Prostate gland (tissue), 2 donors: ENCODE results near the gene TTC23.

Experiments
- POLR2A ChIP-seq: fragments of 450-650 bp; IDR thresholded peaks from one replicate; pipeline ENCODE4 v1.6.1; 2016; ENCODE audit warnings: antibody characterized with exemption, mild to moderate bottlenecking
- TF ChIP-seq, protein P1 (sequence below), 4 experiments: fragments of 200-600 bp in 2 of 4; fragments of 450-650 bp in 2 of 4; sonication (generic) in 2 of 4; IDR thresholded peaks; 1 replicate in 3 of 4; 2 replicates in 1 of 4; pipeline ENCODE4 v1.5.1; 2016 to 2019; ENCODE audit warnings: antibody characterized with exemption in 4 of 4, mild to moderate bottlenecking in 2 of 4, moderate library complexity in 2 of 4

DNA sequence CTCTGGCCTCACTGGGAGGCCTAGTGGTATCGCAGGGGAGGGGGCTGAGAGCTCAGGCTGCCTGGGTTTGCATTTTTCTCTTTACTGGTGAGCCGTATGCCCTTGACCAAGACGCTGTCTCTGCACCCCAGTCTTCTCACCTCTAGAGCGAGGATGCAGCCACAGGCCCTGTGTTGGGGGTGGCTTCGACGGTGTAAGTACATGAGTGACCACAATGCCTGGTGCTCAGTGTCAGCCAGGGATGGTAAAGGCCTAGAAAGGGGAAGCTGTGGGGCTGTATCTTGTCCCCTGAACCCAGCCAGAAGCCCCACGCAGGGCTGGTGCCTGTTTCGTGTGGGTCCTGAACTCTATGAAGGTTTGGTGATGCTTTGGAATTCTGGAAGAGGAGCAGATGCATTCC is 124.7 kb downstream of the TTC23 start:
- TF ChIP-seq POLR2A, result no peak
- TF ChIP-seq, protein P1, sequence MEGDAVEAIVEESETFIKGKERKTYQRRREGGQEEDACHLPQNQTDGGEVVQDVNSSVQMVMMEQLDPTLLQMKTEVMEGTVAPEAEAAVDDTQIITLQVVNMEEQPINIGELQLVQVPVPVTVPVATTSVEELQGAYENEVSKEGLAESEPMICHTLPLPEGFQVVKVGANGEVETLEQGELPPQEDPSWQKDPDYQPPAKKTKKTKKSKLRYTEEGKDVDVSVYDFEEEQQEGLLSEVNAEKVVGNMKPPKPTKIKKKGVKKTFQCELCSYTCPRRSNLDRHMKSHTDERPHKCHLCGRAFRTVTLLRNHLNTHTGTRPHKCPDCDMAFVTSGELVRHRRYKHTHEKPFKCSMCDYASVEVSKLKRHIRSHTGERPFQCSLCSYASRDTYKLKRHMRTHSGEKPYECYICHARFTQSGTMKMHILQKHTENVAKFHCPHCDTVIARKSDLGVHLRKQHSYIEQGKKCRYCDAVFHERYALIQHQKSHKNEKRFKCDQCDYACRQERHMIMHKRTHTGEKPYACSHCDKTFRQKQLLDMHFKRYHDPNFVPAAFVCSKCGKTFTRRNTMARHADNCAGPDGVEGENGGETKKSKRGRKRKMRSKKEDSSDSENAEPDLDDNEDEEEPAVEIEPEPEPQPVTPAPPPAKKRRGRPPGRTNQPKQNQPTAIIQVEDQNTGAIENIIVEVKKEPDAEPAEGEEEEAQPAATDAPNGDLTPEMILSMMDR (IDR thresholded peaks at IDR 0.05), result no peak
